NCI-H2196 (cell line): ENCODE results near the gene ACTR8.

Experiments used
- DNase-seq: peaks from one replicate; lab custom pipeline; 2025; ENCODE audit not compliant: unreplicated experiment; lab: John Stamatoyannopoulos, UW

ACTR8 gene

DNA sequence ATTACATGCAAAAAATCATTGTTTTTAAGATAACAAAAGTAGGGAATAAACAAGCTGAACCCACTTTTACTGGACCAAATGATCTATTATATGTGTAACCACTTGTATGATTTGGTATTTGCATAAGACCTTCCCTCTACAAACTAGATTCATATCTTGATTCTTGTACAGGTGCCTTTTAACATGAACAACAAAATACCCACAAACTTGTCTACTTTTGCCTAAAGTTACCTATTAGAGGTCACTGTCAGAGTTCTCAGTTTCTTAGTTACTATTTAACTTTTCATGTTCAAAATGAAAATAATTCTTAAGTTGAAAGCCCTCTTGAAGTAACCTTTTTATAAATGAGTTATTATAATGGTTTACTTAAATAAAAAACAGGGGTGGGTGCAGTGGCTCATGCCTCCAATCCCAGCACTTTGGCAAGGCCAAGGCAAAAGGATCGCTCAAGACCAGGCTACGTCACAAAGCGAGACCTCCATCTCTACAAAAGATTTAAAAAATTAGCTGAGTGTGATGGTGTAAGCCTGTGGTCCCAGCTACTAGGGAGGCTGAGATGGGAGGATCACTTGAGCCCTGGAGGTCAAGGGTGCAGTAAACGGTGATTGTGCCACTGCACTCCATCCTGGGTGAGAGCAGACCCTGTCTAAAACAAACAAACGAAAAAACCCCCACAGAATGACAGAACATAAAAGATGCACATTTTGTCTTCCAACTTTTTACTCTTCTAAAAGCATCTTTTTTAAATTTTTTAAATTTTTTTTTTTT, 16.0 kb downstream of the ACTR8 start:
- DNase-seq = no peak

DNA sequence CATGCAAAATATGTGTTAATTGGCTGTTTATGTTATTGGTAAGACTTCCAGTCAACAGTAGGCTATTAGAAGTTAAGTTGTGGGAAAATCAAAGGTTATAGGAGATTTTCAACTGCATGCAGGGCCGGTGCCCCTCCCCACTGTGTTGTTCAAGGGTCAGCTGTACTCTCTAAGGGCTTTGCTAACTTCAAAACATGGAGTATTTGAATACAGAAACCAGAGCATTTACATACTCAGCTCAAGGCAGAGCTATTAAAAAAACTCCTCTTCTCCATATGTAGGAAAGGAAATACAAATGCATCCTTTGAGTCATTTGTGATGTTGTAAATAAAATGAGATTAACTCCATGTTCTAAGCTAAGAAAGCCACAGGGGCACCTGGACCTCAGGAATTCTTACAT, 18.8 kb downstream of the ACTR8 start:
- no peak for DNase-seq

DNA sequence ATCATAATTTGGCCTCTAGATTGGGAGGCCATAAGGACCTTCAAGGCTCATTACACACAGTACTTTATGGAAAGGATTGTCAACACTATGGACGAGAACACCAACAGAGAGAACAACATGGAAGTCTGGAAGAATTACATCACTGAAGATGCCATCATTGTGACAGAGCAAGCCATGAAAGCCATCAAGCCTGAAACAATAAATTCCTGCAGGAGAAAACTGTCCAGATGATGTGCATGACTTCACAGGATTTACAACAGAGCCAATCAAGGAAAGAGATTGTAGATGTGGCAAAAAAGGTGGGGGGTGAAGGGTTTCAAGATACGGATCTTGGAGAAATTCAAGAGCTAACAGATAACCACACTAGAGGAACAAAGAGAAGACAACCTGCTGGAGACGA, 19.7 kb downstream of the ACTR8 start:
- no peak for DNase-seq

DNA sequence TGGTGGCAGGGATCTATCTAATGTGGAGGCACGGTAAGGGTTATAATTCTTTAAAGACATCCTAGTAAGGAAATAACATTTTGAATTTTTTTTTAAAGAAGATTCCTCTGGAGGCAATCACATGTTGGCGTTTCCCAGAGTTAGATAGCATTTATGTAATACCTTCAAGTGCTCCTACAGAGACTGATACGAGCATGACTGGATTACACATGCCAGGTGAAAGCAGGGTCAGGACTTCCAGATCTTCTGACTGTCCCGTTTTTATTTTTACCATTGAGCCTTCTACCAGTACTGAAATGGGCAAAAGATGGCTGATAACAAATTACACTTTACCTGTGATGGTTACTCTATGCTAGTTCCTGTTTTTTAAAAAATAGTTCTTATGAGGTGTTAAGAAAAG, 21.8 kb downstream of the ACTR8 start:
- DNase-seq = no peak

DNA sequence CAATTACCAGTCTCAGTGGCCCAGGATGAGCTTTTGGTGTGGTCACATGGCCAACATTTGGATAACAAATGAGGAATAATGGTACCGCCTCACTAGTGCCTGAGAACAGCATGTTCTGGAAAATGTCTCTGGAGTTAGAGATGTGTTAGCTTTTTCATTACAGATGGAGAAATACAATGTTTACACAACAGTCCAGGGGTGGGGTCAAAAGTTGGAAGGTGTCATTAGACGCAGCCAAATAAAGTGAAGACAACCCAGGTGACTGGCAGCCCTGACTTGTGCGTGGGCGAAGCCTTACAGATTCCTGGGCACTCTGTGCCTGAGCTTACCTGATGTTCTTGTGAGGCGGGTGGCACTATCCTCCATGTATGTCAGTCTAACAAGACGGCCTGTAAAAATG, 22.8 kb downstream of the ACTR8 start:
- no peak for DNase-seq

DNA sequence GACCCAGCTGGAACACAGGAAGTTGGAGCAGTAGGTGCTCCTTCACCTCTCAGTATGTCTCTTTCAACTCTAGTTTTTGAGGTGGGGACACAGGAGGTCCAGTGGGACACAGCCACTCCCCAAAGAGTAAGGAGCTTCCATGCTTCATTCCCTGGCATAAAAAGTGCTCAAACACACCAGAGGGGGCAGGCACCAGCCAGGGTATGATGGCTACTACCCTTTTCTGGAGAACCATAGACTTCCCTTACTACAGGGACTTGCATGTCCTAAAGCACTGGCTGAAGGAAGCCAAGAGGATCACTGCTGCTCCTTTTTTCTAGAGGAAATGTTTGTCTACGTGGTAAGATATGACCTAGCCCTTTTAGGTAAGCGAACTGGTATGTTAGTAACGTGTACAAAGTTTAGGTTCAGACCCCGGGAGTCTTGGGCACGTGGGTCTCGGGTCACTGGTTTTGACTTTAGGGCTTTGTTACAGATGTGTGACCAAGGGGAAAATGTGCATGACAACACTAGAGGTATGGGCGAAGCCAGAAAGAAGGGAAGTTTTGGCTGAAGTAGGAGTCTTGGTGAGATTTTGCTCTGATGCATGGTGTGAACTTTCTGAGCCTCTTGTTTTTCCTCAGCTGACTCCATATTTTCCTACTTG, 23.7 kb downstream of the ACTR8 start:
- no peak for DNase-seq

DNA sequence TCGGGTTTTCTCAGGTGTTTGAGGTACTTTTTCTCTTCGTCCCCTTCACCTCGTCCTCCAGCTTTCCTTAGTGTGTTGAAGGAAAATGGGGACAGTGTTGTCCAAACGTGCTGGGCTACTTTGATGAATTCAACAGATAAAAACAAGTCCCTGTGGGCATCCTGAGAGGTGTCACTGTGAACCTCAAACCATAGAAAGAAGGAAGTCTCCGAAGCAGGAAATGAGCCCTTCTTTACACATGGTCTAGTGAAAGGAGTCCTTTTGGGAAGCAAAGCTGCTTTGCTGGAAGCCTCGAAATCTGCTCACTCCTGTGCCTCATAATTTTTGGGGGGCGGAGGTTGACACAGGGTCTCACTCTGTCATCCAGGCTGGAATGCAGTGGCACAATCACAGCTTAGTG, 25.0 kb downstream of the ACTR8 start:
- no peak for DNase-seq

- no peak for DNase-seq
Measured at GRCh38 chr3:53850895-53851294, 31.1 kb downstream of the ACTR8 start.

DNA sequence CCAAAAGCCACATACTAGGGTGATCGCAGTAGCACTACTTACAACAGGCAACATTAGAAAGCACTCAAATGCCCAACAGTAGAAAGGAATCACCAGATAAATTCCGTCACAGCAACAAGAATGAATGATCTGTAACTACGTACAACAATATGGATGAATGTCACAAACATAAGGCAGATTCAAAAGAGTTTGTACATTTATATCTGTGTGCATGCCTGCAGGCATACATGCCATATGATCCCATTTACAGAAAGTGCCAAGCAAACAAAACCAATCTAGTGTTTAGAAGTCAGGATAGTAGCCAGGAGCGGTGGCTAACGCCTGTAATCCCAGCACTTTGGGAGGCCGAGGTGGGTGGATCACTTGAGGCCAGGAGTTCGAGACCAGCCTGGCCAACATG, 32.0 kb downstream of the ACTR8 start:
- no peak for DNase-seq

DNA sequence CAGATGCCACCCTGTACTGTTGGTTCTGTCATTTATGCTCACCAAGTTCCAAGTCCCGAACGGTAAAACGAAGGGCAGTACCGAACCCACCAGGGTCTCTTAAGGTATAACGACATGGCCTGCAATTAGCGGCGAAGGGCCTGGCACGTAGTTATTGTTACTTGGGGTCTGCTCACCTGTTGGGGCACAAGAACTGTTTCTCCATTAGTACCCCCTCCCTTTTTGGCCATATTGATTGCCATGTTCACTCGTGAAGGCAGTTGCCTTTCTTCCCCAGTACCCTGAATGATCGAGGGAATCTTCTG, 35.1 kb downstream of the ACTR8 start:
- no peak for DNase-seq

DNA sequence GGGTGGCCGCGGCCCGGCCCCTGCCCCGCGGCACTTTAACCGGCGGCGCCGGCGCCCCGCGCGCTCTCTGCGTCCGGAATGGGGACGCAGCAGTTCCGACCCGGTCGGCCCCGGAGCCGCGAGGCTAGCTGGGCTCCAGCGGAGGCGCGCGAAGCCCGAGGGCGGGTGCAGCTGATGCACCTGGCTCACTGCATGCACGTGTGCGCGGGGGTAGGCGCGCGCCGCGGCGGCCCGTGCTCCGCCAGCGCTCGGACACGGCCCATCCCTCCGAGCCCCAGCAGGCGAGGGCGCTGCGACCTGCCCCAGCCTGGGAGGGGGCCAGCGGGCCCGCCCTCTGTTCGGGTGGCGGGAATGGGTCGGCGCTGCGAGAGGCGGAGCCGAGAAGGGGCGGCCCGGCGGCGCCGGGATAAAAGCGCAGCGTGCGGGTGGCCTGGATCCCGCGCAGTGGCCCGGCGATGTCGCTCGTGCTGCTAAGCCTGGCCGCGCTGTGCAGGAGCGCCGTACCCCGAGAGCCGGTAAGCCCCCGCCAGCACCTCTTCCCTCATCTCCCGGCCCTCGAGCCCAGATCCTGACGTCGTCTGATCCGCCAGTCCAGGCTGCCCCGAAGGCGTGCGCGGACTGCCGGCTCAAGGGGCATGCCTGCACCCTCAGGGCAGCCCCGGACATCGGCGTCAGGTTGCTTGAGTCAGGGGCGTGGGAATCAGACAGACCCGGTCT, 35.7 kb downstream of the ACTR8 start, which contains the start of the genes CHDH and IL17RB:
CHDH (minus strand) TSS at position 286 of the 717 bp plus-strand sequence. CDS start 22,411 bp downstream, outside the sequence.
IL17RB (plus strand) TSS at position 435 of the 717 bp plus-strand sequence; CDS start at position 456, 21 bp downstream.
- DNase-seq = peak; percentile 75

- no peak for DNase-seq
Measured at GRCh38 chr3:53845881-53846133, 36.1 kb downstream of the ACTR8 start.

GRCh38 chr3:53845103-53845880, 36.7 kb downstream of the ACTR8 start:
- peak; percentile 26 for DNase-seq

DNA sequence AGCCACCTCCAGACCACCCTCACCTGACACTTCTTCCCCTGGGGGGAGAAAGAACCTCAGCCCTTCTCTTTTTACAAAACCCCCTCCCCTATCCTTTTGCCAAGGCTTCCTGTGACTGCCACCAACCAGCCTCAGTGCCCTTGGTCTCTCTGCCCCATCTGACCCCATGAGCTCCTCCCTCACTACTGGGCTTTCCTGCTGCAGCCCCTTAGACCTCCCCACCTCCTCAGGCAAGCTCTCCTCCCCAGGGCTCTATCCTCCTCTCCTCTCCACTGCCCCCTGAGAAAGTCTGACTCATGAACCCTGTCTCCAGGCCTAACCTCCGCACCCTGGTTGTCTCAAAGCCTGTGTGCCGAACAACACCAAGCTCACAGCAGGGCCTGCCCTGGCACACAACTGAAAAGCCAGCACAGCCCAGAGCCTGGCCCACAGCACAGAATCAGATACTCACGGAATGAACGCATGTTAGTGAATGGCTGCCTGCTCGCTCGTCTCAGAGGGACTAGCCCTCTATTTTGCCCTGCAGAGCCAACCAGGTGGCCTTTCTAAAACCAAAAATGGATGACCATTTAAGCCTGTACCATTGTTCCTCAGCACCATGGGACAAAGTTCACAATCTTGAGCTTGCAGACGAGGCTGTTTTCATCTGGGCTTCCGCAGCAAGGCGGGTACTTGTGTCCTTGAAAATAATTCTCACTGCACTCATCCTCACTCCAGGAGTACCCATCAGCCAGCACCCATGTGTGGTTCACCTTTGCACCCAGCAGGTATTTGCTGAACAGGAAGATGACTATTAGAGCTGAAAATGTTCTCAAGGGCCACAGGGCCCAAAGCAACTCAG, 37.5 kb downstream of the ACTR8 start:
- no peak for DNase-seq

- DNase-seq = no peak
Measured at GRCh38 chr3:53843195-53844177, 38.5 kb downstream of the ACTR8 start.

DNA sequence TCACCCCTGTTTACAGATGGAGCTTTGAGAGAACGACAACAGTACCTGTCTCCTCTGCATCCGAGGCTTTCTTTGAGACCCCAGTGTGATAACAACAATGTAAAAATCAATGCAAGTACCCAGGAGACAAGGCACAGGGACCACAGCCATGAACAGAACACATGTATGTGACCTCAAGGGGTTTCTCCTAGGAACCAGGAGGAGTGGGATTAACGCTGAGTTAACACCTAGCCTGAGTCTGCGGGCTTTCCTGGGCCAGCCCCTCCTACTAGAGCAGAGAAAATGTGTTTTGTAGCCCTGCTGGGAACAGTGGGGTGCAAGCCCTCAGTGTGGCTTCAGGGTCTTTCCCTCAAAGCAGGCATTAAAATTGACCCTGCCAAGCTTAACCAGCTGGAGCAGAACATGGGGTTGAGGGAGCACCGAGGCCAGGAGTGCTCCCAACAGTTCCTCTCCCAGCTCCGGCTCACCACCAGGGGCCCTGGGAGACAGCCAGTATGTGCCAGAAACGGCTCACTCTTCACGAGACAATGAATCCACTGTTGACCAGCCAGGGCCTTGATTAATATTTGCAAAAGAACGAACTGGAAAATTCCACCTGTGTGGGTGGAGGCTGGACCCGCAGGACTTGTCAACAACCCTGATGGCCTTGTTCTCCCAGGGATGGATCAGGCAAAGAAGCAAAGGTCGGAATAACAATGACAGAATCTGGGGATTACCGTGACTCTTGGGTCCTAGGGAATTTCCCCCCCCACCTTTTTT, 39.3 kb downstream of the ACTR8 start:
- DNase-seq = peak; percentile 64

GRCh38 chr3:53841296-53841695, 40.7 kb downstream of the ACTR8 start:
- no peak for DNase-seq

GRCh38 chr3:53837331-53837730, 44.6 kb downstream of the ACTR8 start:
- DNase-seq = no peak
